GM12875 (cell line): ENCODE data around the gene LAMC1.

Experiments used
- H3K4me3 ChIP-seq: one replicate; pipeline ENCODE4 v1.5.1; 2011; ENCODE audit warnings: low read depth, low read length, control low read depth
- CTCF ChIP-seq: IDR thresholded peaks from 2 replicates; pipeline ENCODE4 v1.5.1; 2011; ENCODE audit warnings: low read depth, mild to moderate bottlenecking, control low read depth, inconsistent platforms, low read length, moderate library complexity, borderline replicate concordance; ENCODE audit not compliant: insufficient read depth

LAMC1 gene

DNA sequence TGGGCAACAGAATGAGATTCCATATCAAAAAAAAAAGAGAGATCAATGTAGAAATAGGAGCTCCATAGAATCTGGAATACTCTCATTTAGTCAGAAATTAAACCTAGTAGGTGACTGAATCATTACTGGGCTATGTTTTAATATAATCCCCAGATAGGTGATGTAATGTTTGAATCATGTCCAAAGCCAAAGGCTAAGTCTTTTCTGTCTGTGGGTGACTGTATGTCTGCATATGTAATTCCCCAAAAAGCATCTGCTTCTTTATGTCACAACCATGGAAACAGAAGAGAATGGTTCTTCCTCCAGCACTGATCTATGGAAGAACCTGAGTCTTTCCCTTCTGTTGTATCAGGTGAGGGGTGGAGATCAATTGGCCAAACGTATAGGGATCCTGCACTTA, 168.6 kb downstream of the LAMC1 start:
- TF ChIP-seq CTCF, result no peak
- no peak overlapping the region for H3K4me3 ChIP-seq

- H3K4me3 ChIP-seq, result no peak overlapping the region
- TF ChIP-seq CTCF, result no peak
Observed at GRCh38 chr1:183193963-183194525, 170.8 kb downstream of the LAMC1 start.

DNA sequence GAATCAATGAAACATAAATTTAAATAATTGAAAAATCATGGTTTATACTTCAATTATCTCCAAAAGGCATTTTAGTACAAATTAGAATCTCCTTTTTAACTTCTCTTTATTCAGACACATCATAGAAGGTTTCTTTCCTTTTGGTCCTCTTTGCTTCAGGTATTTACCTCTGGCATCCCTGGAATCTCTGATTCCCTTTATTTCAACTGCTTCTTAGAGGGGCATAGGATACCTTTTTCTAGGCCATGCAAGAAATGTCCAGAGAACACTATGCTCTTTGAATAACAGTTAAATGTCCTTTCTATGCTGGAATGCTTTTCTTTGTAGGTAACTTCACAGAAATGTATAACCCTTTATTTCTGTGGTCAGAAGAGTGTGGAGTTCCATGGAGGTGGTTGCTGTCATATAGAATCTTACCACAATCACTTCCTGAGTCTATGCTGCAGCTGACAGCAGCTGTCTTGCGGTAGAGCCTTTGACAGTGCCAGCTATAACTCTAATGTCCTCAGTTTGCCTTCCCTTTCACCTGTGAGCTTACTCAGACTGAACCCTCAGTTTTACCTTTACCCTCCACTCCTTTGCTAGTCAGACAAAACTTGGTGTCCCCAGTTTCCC, 171.4 kb downstream of the LAMC1 start:
- no peak for TF ChIP-seq CTCF
- H3K4me3 ChIP-seq, result no peak overlapping the region

GRCh38 chr1:183195142-183195574, 171.9 kb downstream of the LAMC1 start:
- no peak for TF ChIP-seq CTCF
- H3K4me3 ChIP-seq, result no peak overlapping the region
